ENCODE measurements around the gene ADAP1. TPM values are rescaled to one million over a fixed set of nuclear protein-coding genes. Genes with fewer than 3 reads are reported as not detected.
A peak's percentile ranks its signal among the peaks of the same experiment; 100 is the strongest.

Gene ADAP1
- total and polyA plus RNA-seq, 2 of the 13 experiments (the other 11 are each of a cell fraction or from before 2014, with no cell fraction given), result 10.5 to 24.6 TPM

DNA sequence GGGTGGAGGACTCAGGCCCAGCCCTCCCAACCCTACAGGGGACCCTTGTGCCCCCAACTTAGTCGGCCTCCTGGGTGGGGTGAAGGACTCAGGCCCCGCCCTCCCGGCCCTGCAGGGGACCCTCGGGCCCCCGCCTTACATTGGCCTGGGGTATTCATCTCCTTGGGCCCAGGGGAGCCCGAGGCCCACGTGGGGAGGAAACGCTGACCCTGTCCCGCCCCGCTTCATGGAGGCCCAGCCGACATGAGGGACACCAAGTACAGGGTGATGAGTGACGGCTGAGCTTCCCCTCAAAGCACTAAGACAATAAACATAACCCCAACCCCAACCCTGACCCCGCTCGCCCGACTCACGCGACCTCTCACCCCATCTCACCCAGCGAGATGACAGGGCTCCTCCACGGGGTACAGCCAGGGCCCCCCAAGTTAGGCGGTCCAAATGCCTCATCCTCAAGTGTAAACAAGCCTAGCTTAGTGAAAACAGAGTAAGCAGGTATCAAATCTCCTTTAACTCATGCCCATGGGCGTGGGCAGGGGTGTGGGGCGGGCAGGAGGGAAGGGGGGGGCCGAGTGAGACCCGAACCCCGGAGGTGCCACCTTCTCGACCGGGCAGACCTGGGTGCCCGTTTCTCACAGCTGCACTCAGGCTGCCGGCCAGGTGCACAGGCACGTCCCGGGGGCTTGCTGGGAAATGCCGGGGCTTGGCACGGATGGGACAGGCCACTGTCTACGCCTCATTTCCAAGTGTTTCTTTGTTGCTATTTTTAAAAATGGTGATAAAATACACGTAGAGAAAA lies 36.7 kb upstream of the ADAP1 start (continued):
- TF ChIP-seq, protein P1, sequence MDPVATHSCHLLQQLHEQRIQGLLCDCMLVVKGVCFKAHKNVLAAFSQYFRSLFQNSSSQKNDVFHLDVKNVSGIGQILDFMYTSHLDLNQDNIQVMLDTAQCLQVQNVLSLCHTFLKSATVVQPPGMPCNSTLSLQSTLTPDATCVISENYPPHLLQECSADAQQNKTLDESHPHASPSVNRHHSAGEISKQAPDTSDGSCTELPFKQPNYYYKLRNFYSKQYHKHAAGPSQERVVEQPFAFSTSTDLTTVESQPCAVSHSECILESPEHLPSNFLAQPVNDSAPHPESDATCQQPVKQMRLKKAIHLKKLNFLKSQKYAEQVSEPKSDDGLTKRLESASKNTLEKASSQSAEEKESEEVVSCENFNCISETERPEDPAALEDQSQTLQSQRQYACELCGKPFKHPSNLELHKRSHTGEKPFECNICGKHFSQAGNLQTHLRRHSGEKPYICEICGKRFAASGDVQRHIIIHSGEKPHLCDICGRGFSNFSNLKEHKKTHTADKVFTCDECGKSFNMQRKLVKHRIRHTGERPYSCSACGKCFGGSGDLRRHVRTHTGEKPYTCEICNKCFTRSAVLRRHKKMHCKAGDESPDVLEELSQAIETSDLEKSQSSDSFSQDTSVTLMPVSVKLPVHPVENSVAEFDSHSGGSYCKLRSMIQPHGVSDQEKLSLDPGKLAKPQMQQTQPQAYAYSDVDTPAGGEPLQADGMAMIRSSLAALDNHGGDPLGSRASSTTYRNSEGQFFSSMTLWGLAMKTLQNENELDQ (CRISPR knock-in tag; IDR thresholded peaks at IDR 0.05; ENCODE audit: borderline replicate concordance), result no peak
- TF ChIP-seq SSRP1 (CRISPR knock-in tag; IDR thresholded peaks at IDR 0.05), result 0 out of 2 replicates have a peak, but pooled peaks have one; percentile 40
- TF ChIP-seq CAMTA2 (CRISPR knock-in tag; IDR thresholded peaks at IDR 0.05; ENCODE audit: borderline replicate concordance), result no peak
- TF ChIP-seq ZNF143 (CRISPR knock-in tag; IDR thresholded peaks at IDR 0.05), result no peak
- TF ChIP-seq TBP (CRISPR knock-in tag; IDR thresholded peaks at IDR 0.05), result no peak
- TF ChIP-seq, protein P2, sequence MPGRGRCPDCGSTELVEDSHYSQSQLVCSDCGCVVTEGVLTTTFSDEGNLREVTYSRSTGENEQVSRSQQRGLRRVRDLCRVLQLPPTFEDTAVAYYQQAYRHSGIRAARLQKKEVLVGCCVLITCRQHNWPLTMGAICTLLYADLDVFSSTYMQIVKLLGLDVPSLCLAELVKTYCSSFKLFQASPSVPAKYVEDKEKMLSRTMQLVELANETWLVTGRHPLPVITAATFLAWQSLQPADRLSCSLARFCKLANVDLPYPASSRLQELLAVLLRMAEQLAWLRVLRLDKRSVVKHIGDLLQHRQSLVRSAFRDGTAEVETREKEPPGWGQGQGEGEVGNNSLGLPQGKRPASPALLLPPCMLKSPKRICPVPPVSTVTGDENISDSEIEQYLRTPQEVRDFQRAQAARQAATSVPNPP (CRISPR knock-in tag; IDR thresholded peaks at IDR 0.05), result no peak
- TF ChIP-seq, protein P3, sequence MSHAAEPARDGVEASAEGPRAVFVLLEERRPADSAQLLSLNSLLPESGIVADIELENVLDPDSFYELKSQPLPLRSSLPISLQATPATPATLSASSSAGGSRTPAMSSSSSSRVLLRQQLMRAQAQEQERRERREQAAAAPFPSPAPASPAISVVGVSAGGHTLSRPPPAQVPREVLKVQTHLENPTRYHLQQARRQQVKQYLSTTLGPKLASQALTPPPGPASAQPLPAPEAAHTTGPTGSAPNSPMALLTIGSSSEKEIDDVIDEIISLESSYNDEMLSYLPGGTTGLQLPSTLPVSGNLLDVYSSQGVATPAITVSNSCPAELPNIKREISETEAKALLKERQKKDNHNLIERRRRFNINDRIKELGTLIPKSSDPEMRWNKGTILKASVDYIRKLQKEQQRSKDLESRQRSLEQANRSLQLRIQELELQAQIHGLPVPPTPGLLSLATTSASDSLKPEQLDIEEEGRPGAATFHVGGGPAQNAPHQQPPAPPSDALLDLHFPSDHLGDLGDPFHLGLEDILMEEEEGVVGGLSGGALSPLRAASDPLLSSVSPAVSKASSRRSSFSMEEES (CRISPR knock-in tag; IDR thresholded peaks at IDR 0.05), result no peak
- no peak; a peak in 1 of 4 replicates for TF ChIP-seq POLR2A (IDR thresholded peaks at IDR 0.05; ENCODE audit: insufficient read depth in 1 of 2, low read depth in 2 of 2, low read length in 2 of 2)
- peak; percentile 74 for TF ChIP-seq AGO1 (IDR thresholded peaks at IDR 0.05; ENCODE audit: low read depth, low read length, poor library complexity, severe bottlenecking)
- no peak for TF ChIP-seq MAF1 (CRISPR knock-in tag; IDR thresholded peaks at IDR 0.05; ENCODE audit: borderline replicate concordance)
- TF ChIP-seq, protein P4, sequence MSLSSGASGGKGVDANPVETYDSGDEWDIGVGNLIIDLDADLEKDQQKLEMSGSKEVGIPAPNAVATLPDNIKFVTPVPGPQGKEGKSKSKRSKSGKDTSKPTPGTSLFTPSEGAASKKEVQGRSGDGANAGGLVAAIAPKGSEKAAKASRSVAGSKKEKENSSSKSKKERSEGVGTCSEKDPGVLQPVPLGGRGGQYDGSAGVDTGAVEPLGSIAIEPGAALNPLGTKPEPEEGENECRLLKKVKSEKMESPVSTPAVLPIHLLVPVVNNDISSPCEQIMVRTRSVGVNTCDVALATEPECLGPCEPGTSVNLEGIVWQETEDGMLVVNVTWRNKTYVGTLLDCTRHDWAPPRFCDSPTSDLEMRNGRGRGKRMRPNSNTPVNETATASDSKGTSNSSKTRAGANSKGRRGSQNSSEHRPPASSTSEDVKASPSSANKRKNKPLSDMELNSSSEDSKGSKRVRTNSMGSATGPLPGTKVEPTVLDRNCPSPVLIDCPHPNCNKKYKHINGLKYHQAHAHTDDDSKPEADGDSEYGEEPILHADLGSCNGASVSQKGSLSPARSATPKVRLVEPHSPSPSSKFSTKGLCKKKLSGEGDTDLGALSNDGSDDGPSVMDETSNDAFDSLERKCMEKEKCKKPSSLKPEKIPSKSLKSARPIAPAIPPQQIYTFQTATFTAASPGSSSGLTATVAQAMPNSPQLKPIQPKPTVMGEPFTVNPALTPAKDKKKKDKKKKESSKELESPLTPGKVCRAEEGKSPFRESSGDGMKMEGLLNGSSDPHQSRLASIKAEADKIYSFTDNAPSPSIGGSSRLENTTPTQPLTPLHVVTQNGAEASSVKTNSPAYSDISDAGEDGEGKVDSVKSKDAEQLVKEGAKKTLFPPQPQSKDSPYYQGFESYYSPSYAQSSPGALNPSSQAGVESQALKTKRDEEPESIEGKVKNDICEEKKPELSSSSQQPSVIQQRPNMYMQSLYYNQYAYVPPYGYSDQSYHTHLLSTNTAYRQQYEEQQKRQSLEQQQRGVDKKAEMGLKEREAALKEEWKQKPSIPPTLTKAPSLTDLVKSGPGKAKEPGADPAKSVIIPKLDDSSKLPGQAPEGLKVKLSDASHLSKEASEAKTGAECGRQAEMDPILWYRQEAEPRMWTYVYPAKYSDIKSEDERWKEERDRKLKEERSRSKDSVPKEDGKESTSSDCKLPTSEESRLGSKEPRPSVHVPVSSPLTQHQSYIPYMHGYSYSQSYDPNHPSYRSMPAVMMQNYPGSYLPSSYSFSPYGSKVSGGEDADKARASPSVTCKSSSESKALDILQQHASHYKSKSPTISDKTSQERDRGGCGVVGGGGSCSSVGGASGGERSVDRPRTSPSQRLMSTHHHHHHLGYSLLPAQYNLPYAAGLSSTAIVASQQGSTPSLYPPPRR (CRISPR knock-in tag; IDR thresholded peaks at IDR 0.05; ENCODE audit: borderline replicate concordance), result peak; percentile 49; the same call in 1 of the 2 replicates
- TF ChIP-seq ZNF562 (CRISPR knock-in tag; IDR thresholded peaks at IDR 0.05; ENCODE audit: borderline replicate concordance), result no peak
- no peak for TF ChIP-seq MIER3 (CRISPR knock-in tag; IDR thresholded peaks at IDR 0.05; ENCODE audit: borderline replicate concordance)
- no peak for TF ChIP-seq HNRNPLL (IDR thresholded peaks at IDR 0.05; ENCODE audit: low read depth, low read length, poor library complexity, severe bottlenecking)
- no peak for TF ChIP-seq TCF12 (IDR thresholded peaks at IDR 0.05)
- TF ChIP-seq TCF12 (CRISPR knock-in tag; IDR thresholded peaks at IDR 0.05), result no peak
- TF ChIP-seq, protein P5, sequence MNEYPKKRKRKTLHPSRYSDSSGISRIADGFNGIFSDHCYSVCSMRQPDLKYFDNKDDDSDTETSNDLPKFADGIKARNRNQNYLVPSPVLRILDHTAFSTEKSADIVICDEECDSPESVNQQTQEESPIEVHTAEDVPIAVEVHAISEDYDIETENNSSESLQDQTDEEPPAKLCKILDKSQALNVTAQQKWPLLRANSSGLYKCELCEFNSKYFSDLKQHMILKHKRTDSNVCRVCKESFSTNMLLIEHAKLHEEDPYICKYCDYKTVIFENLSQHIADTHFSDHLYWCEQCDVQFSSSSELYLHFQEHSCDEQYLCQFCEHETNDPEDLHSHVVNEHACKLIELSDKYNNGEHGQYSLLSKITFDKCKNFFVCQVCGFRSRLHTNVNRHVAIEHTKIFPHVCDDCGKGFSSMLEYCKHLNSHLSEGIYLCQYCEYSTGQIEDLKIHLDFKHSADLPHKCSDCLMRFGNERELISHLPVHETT (CRISPR knock-in tag; conservative IDR thresholded peaks at IDR 0.05), result no peak
- TF ChIP-seq ZFP37 (CRISPR knock-in tag; IDR thresholded peaks at IDR 0.05; ENCODE audit: borderline replicate concordance), result no peak
